K562 (cell line): Measurements from ENCODE around the gene NCCRP1. TPM values are rescaled to one million over a fixed set of nuclear protein-coding genes. Genes with fewer than 3 reads are reported as not detected.
A peak's percentile ranks its signal among the peaks of the same experiment; 100 is the strongest.

ENCODE experiments used
- ATAC-seq: fragments of 200-7000 bp; cut with Tn5 transposase; 3 replicates; pipeline ENCODE4 v1.9.1; 2020; ENCODE audit warnings: moderate library complexity
- BruUV-seq: library from RNA; stranded (reverse); fragments of 400-500 nt; replicated peaks from 2 replicates; lab custom pipeline; 2021; lab: Mats Ljungman, UMichigan
- CTCF ChIA-PET: fragments of 300-600 bp; formaldehyde crosslinking; extraction: SDS; loops from one replicate; lab custom pipeline; 2021; ENCODE audit warnings: low intra/inter-chr PET ratio; lab: Yijun Ruan, JAX
- POLR2A ChIA-PET: fragments of 300-600, 350-650 bp; sonication (Branson Sonifier 250); formaldehyde crosslinking; extraction: SDS; loops from one replicate; lab custom pipeline; 2021; ENCODE audit warnings: antibody characterized with exemption, inconsistent platforms; lab: Yijun Ruan, JAX
- DNase-seq, 4 experiments: peaks; one replicate each; pipeline versions ENCODE4 v3.0.0 to v3.0.0-alpha.2; 2011 to 2018; ENCODE audit warnings: low spot score in 3 of 4, mixed read lengths in 3 of 4; ENCODE audit errors: extremely low read depth in 1 of 4
- FAIRE-seq: peaks from 2 replicates; lab custom pipeline; 2011; peaks lifted over from hg19 to GRCh38; lab: Jason Lieb, UNC
- H2AFZ ChIP-seq: 2 replicates; pipeline ENCODE4 v1.6.0; 2011; ENCODE audit warnings: low read depth, low read length, control low read depth, inconsistent platforms
- H3K27ac ChIP-seq: fragments of 200-600 bp; 3 replicates; pipeline ENCODE4 v1.8.0; 2011; ENCODE audit warnings: low read depth, mild to moderate bottlenecking, control low read depth, inconsistent platforms, low read length, moderate library complexity, mixed read lengths; ENCODE audit errors: extremely low read depth
- H3K27me3 ChIP-seq, 2 experiments: fragments of 300-600 bp in 1 of 2; 2 replicates in 1 of 2; 3 replicates in 1 of 2; pipeline versions ENCODE4 v1.6.0 to v1.8.0; 2011; ENCODE audit warnings: inconsistent platforms in 2 of 2, low read length in 2 of 2, mild to moderate bottlenecking in 1 of 2, mixed read lengths in 1 of 2, moderate library complexity in 1 of 2; ENCODE audit not compliant: control insufficient read depth in 2 of 2, insufficient read depth in 2 of 2
- H3K36me3 ChIP-seq: fragments of 300-600 bp; 3 replicates; pipeline ENCODE4 v1.8.0; 2011; ENCODE audit warnings: mild to moderate bottlenecking, low read length, inconsistent platforms; ENCODE audit not compliant: control insufficient read depth, insufficient read depth
- H3K4me1 ChIP-seq, 2 experiments: fragments of 200-600 bp in 1 of 2; replicated peaks in 1 of 2; 2 replicates in 1 of 2; 3 replicates in 1 of 2; pipeline versions ENCODE4 v1.5.1 to v1.8.0; 2011; ENCODE audit warnings: inconsistent platforms in 2 of 2, low read length in 2 of 2, mild to moderate bottlenecking in 1 of 2, mixed read lengths in 1 of 2, moderate library complexity in 1 of 2; ENCODE audit not compliant: control insufficient read depth in 2 of 2, insufficient read depth in 2 of 2
- H3K4me2 ChIP-seq: 2 replicates; pipeline ENCODE4 v1.6.1; 2011; ENCODE audit warnings: low read length, control low read depth, inconsistent platforms, mixed read lengths; ENCODE audit not compliant: insufficient read depth
- H3K4me3 ChIP-seq: fragments of 200-600 bp; sonication (generic), shearing (Covaris generic); 2 replicates; pipeline ENCODE4 v1.5.1; 2016; ENCODE audit warnings: control low read depth, inconsistent platforms
- H3K79me2 ChIP-seq: fragments of 200-600 bp; 3 replicates; pipeline ENCODE4 v1.8.0; 2011; ENCODE audit warnings: low read length, inconsistent platforms; ENCODE audit not compliant: control insufficient read depth, insufficient read depth
- H3K9ac ChIP-seq, 2 experiments: 2 replicates each; pipeline versions ENCODE4 v1.6.0 to v1.6.1; 2011; ENCODE audit warnings: low read depth in 2 of 2, low read length in 2 of 2, control low read depth in 1 of 2, inconsistent platforms in 1 of 2, mild to moderate bottlenecking in 1 of 2, mixed read lengths in 1 of 2; ENCODE audit not compliant: insufficient read depth in 1 of 2
- H3K9me1 ChIP-seq: one replicate; pipeline ENCODE4 v1.6.0; 2011; ENCODE audit warnings: inconsistent platforms, mild to moderate bottlenecking, low read length, moderate library complexity; ENCODE audit not compliant: control insufficient read depth, insufficient read depth
- H3K9me3 ChIP-seq: replicated peaks from 2 replicates; pipeline ENCODE4 v1.5.1; 2011; ENCODE audit warnings: low read depth, low read length, inconsistent platforms; ENCODE audit not compliant: control insufficient read depth, insufficient read depth
- H4K20me1 ChIP-seq: replicated peaks from 2 replicates; pipeline ENCODE4 v1.6.1; 2011; ENCODE audit warnings: low read length, inconsistent platforms, mixed read lengths; ENCODE audit not compliant: control insufficient read depth, insufficient read depth
- POLR2AphosphoS5 ChIP-seq: IDR thresholded peaks from 2 replicates; pipeline ENCODE4 v1.6.1; 2011; ENCODE audit warnings: mild to moderate bottlenecking, low read depth, low read length, moderate library complexity; ENCODE audit not compliant: control insufficient read depth, insufficient read depth
- ZNF174 ChIP-seq: fragments of 250-450 bp; sonication (Bioruptor Pico); IDR thresholded peaks from 2 replicates; pipeline ENCODE4 v1.4.0; 2020; ENCODE audit warnings: mild to moderate bottlenecking
- ZNF24 ChIP-seq: fragments of 450-650 bp; IDR thresholded peaks from 2 replicates; pipeline ENCODE4 v1.6.1; 2016
- WGBS: fragments of 100-300 bp; shearing (Covaris generic); methylation state at CpG from one replicate; pipeline ENCODE4 v1.1.6; 2016; ENCODE audit warnings: low coverage, mixed read lengths; ENCODE audit not compliant: insufficient coverage; ENCODE audit errors: missing lambda C conversion rate; 5-methylcytosine and 5-hydroxymethylcytosine counted together
- in situ Hi-C: fragments of 300-500 bp; cut with MboI; formaldehyde crosslinking; loops from 4 replicates; pipeline ENCODE4 v1.15.0; 2018; ENCODE audit warnings: inconsistent platforms, mixed read lengths
- intact Hi-C: fragments of 100-400 bp; cut with micrococcal nuclease; formaldehyde crosslinking; loops from 2 replicates; pipeline ENCODE4 v1.14.2; 2022
- polyA plus RNA-seq, 8 experiments: library from polyadenylated mRNA; depleted of rRNA in 4 of 8; stranded (reverse) in 5 of 8; unstranded in 3 of 8; fragments of >200 nt; fragmentation: Nextera tagmentation in 2 of 8; fragmentation: Illumina TruSeq in 1 of 8; extraction: Ambion mirVana in 2 of 8; extraction: Trizol in 1 of 8; gene quantifications; 2 replicates each; pipeline versions ENCODE4 v1.2.1 to v1.2.3, GENCODE V29; 2011 to 2014; ENCODE audit warnings: inconsistent platforms in 1 of 8, missing spikeins in 1 of 8
- total RNA-seq, 7 experiments: library from RNA; depleted of rRNA in 6 of 7; stranded (reverse); fragments of >200 nt in 6 of 7; fragmentation: Illumina TruSeq in 2 of 7; extraction: Trizol in 2 of 7; gene quantifications; 2 replicates each; pipeline versions ENCODE4 v1.2.1 to v1.2.3, GENCODE V29; 2011 to 2021; ENCODE audit warnings: low replicate concordance in 1 of 7

NCCRP1 gene
- total and polyA plus RNA-seq, 9 of the 15 experiments (the other 6 are each of a cell fraction or from before 2014, with no cell fraction given): 0.05 TPM; not detected in 8

DNA sequence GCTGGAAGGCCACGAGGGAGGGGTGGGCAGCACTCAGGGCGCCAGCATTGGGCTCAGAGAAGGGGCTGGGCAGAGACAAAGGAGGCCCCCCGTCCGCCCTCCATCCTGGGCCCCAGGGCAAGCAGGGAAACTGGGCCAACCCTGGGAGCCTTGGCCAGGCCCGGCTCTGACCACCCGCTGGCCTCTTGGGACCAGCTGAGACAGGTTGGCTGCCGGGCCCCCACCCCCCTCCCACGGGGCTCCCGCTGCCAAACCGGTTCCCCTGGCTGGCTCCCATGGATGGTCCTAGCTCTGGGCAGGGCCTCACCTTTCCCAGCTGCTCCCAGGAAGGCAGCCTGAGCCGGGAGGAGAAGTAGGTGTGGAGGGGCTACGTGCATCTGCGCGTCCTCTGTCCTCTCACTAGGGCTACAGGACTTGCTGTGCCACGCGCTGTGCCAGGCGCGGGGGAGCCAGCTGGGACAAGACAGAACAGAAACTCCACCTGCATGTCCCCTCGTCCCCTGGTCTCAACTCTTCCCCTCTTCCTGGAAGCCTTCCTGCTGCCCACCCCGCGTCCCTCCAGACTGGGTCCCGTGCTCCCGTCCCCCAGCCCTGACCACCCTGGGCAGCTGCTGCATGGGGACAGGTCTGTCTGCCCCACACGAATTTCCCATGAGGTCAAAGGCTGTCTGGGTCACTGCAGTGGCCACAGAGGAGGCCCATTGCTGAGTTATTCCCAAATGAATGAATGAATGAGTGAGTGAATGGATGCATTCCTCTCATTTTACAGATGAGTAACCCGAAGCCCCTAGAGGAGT is 29.1 kb upstream of the NCCRP1 start:
- Histone ChIP-seq H3K4me1 (peaks cover 3 to 29% of the 10 kb centered on the region in 2 experiments; a peak in 4 of 5 replicates), H3K27ac (no peak overlapping the region), H3K9me3 (no peaks in the 10 kb centered on the region), H3K27me3 (no peaks in the 10 kb centered on the region), H3K79me2 (peaks cover 15% of the 10 kb centered on the region; the same call in 2 of the 3 replicates), H2AFZ (no peak overlapping the region), H3K36me3 (peaks cover 18% of the 10 kb centered on the region; the same call in 1 of the 3 replicates), H3K9ac (no peak overlapping the region; a peak in 1 of 4 replicates), H3K4me3 (no peak overlapping the region), H4K20me1 (peaks cover 21% of the 10 kb centered on the region; the same call in 1 of the 2 replicates), H3K4me2 (no peak overlapping the region), H3K9me1 (peaks cover 3% of the 10 kb centered on the region)
- TF ChIP-seq POLR2AphosphoS5 (no peak), ZNF24 (peak; percentile 60; the same call in 1 of the 2 replicates), ZNF174 (no peak)
- BruUV-seq: no TSS peak
- no peak for DNase-seq
- in situ Hi-C loops (no loop called here), intact Hi-C loops (no loop called here)
- CTCF ChIA-PET: no interaction called here
- no peak for ATAC-seq
- no peak for FAIRE-seq
- WGBS: 85% methylated on average over 16 of the region's 25 CpGs
- POLR2A ChIA-PET: no interaction called here
